Common myeloid progenitor, CD34-positive (primary cell): ENCODE data around the gene BRAT1.
"Not testable (repeated sequence)": the region's sequence is repeated elsewhere in the genome, so short reads cannot be mapped to it uniquely, and the experiment has no call there.

ENCODE experiments used
- CTCF ChIA-PET: fragments of 350-600 bp; sonication (Branson Sonifier 250); formaldehyde crosslinking; loops from one replicate; lab custom pipeline; 2021; ENCODE audit warnings: antibody characterized with exemption; lab: Charles Lee
- POLR2A ChIA-PET: fragments of 350-600 bp; sonication (Branson Sonifier 250); formaldehyde crosslinking; loops from one replicate; lab custom pipeline; 2021; ENCODE audit warnings: antibody characterized with exemption; lab: Charles Lee
- DNase-seq, 3 donors: peaks; one replicate each; pipeline versions ENCODE4 v3.0.0 to v3.0.0-alpha.2; 2013
- H3K27ac ChIP-seq, 2 experiments: 1 replicate in 1 of 2; 2 replicates in 1 of 2; pipeline ENCODE4 v1.7.0; 2013; ENCODE audit warnings: inconsistent platforms in 2 of 2, low read length in 2 of 2, mild to moderate bottlenecking in 2 of 2, low read depth in 1 of 2, moderate library complexity in 1 of 2; ENCODE audit not compliant: severe bottlenecking in 2 of 2, insufficient read depth in 1 of 2, poor library complexity in 1 of 2
- H3K27me3 ChIP-seq, 5 experiments: replicated peaks in 2 of 5; 1 replicate in 3 of 5; 2 replicates in 2 of 5; pipeline versions ENCODE4 v1.6.1 to v1.7.0; 2013; ENCODE audit warnings: low read length in 4 of 5, mild to moderate bottlenecking in 2 of 5, moderate library complexity in 2 of 5, inconsistent platforms in 1 of 5; ENCODE audit not compliant: insufficient read depth in 5 of 5, control insufficient read depth in 4 of 5
- H3K36me3 ChIP-seq, 4 experiments: 1 replicate in 2 of 4; 2 replicates in 2 of 4; pipeline versions ENCODE4 v1.6.1 to v1.7.0; 2013; ENCODE audit warnings: low read length in 3 of 4, control low read depth in 1 of 4, mild to moderate bottlenecking in 1 of 4; ENCODE audit not compliant: control insufficient read depth in 4 of 4, insufficient read depth in 4 of 4
- H3K4me1 ChIP-seq, 4 experiments: 1 replicate in 3 of 4; 2 replicates in 1 of 4; pipeline versions ENCODE4 v1.6.1 to v1.7.1; 2013; ENCODE audit warnings: low read length in 3 of 4, mild to moderate bottlenecking in 3 of 4, control low read depth in 1 of 4, inconsistent platforms in 1 of 4, moderate library complexity in 1 of 4; ENCODE audit not compliant: control insufficient read depth in 4 of 4, insufficient read depth in 4 of 4; ENCODE audit errors: control extremely low read depth in 1 of 4
- H3K4me3 ChIP-seq, 7 experiments: 1 replicate in 4 of 7; 2 replicates in 3 of 7; pipeline versions ENCODE4 v1.5.1 to v1.7.0; 2013; ENCODE audit warnings: mild to moderate bottlenecking in 7 of 7, low read length in 6 of 7, moderate library complexity in 6 of 7, inconsistent platforms in 2 of 7, low read depth in 2 of 7, control low read depth in 1 of 7; ENCODE audit not compliant: insufficient read depth in 4 of 7, control insufficient read depth in 1 of 7; ENCODE audit errors: extremely low read depth in 1 of 7
- H3K9me3 ChIP-seq, 5 experiments: 1 replicate in 4 of 5; 2 replicates in 1 of 5; pipeline versions ENCODE4 v1.6.1 to v1.7.1; 2013; ENCODE audit warnings: low read length in 4 of 5, mild to moderate bottlenecking in 2 of 5, inconsistent platforms in 1 of 5, low read depth in 1 of 5, moderate library complexity in 1 of 5; ENCODE audit not compliant: control insufficient read depth in 4 of 5, insufficient read depth in 2 of 5; ENCODE audit errors: control extremely low read depth in 1 of 5
- WGBS: methylation state at CpG from one replicate; pipeline ENCODE4 v1.1.5; 2013; ENCODE audit not compliant: insufficient coverage; 5-methylcytosine and 5-hydroxymethylcytosine counted together

The BRAT1 gene

DNA sequence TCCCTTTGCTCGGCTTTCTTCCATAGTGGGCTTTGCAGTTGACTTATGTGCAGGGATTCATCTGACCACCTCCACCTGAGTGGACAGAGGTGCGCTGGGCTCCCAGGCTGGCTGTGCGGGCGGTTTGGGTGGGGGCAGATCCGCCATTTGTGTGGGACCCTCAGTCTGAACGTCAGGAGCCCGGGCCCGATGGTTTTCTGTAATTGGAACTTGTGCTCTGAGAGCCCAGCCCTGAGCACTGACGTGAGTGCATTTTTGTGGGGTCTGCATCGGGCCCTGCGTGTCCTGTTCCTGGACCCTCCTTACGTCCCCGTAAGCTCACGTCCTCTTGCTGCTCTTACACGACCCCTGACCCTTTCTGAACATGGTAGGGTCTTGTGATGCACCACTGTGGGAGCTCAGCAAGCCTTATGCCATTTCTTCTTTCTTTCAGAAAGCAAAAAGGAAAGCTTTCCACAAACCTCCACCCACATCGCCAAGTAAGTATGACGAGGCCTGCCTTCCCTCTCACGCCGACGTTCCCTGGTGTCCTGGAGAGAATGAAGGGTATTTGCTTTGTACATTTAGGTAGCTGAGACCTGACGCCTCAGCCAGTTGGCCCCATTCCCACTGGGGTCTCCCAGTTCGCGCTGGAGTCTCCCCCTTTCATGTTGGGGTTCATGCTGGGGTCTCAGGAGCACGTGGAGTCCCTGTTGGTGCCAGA is 13.3 kb upstream of the BRAT1 start:
- ChIA-PET POLR2A (interaction anchor here (0.7 to 1.8 kb wide), 2 partner anchors 10 to 98 kb away, joined by 3 to 4 read pairs; partner anchors contain the start of gene IQCE), CTCF (interaction anchor here (0.9 to 2.1 kb wide), 12 partner anchors 10 to 148 kb away, joined by 3 to 7 read pairs (median 4); partner anchors contain the start of gene IQCE)
- H3K4me3 ChIP-seq = no peak overlapping the region
- no peaks in the 10 kb centered on the region for H3K9me3 ChIP-seq
- no peak overlapping the region for H3K27ac ChIP-seq
- H3K27me3 ChIP-seq = no peaks in the 10 kb centered on the region
- 97% methylated on average over 19 of the region's 24 CpGs for WGBS
- H3K4me1 ChIP-seq = peaks cover 3 to 10% (median 6%) of the 10 kb centered on the region in 4 experiments
- no peak for DNase-seq
- H3K36me3 ChIP-seq = peaks cover 0 to 7% (median 5%) of the 10 kb centered on the region in 4 experiments

DNA sequence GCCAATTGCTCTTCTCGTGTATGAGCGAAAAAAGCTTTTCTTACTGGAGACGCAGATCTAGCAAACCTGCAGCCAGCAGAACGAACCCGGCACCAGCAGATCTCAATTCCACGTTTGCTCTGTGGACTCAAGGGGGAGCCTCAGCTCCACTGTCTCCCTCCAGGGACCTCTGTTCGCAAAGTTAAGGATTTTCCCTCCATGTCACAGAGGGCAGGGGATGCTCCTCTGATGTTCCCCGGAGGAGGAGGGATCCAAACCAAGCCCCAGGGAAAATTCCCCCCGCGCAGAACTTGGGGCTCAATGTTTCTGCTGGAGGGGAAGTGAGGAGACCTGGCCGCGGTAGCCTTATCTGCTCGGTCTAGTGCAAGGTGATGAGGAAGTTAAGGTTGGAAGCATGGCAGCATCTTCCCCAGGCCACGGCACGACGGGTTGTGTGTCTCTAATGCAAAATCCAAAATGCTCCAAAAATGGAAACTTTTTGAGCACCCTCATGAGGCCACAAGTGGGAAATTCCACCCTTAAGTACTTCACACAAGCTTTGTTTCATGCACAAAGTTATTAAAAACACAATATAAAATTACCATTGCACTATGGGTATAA is 12.5 kb upstream of the BRAT1 start:
- CTCF ChIA-PET = interaction anchor here (0.8 to 2.1 kb wide), 18 partner anchors 10 to 149 kb away, joined by 3 to 7 read pairs (median 3); partner anchors contain the start of gene IQCE
- Histone ChIP-seq H3K36me3 (peaks cover 0 to 4% (median 3%) of the 10 kb centered on the region in 4 experiments), H3K4me3 (peak overlapping the region in 2 of 7 experiments; percentile 5 to 60), H3K9me3 (no peaks in the 10 kb centered on the region), H3K27me3 (no peaks in the 10 kb centered on the region), H3K27ac (no peak overlapping the region), H3K4me1 (peaks cover 3 to 10% (median 6%) of the 10 kb centered on the region in 4 experiments)
- POLR2A ChIA-PET = interaction anchor here (1.8 kb wide), 1 partner anchor 9 kb away, joined by 4 read pairs; the partner anchor contains the start of gene IQCE
- peak; percentile 37 to 58 (median 52) for DNase-seq
- 9% methylated on average over 15 of the region's 16 CpGs for WGBS

DNA sequence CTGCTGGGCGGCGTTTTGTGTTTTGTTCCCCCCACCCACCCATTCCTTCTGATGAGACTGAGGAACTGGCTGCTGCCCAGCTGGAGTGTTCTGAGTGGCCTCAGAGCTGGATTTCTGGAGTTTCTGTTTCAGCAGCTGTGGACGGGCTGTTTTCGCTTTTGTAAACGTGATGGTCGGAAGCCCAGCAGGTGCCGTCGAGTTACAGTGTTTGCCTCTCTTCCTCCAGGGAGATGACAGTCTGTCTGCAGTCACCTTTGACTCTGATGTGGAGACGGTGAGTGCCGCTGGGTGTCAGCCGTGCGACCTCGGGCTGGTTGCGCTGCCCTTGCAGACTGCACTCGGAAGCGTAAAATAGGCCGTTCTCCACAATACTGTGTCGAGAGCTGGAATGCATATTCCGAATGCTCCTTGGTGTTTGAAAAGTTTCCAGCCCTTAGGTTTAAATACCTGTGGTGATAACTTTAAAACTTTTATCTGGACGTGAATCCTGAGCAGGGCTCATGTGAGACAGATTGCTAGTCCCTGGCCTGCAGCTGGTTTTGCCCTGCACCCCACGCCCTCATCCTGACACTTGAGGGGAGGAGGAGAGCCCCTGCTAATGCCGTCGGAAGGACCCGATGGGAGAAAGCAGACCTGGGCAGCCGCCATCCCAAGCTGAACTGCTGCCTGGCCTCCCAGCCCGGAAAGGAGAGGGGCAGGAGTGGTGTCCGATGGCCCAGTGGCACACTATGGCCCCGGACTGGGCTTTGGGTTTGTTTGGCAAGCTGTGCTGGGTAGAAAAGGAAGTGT is 11.8 kb upstream of the BRAT1 start:
- H3K4me3 ChIP-seq = no peak overlapping the region
- no peaks in the 10 kb centered on the region for H3K9me3 ChIP-seq
- H3K4me1 ChIP-seq = peaks cover 3 to 10% (median 6%) of the 10 kb centered on the region in 4 experiments
- POLR2A ChIA-PET = interaction anchor here (1.8 kb wide), 1 partner anchor 8 kb away, joined by 4 read pairs; the partner anchor contains the start of gene IQCE
- H3K27ac ChIP-seq = no peak overlapping the region
- peaks cover 0 to 3% (median under 1%) of the 10 kb centered on the region in 4 experiments for H3K36me3 ChIP-seq
- no peak for DNase-seq
- 89% methylated on average over 27 of the region's 28 CpGs for WGBS
- H3K27me3 ChIP-seq = no peaks in the 10 kb centered on the region
- CTCF ChIA-PET = interaction anchor here (0.8 to 2.1 kb wide), 18 partner anchors 9 to 150 kb away, joined by 3 to 7 read pairs (median 3); partner anchors contain the start of genes IQCE and TTYH3

DNA sequence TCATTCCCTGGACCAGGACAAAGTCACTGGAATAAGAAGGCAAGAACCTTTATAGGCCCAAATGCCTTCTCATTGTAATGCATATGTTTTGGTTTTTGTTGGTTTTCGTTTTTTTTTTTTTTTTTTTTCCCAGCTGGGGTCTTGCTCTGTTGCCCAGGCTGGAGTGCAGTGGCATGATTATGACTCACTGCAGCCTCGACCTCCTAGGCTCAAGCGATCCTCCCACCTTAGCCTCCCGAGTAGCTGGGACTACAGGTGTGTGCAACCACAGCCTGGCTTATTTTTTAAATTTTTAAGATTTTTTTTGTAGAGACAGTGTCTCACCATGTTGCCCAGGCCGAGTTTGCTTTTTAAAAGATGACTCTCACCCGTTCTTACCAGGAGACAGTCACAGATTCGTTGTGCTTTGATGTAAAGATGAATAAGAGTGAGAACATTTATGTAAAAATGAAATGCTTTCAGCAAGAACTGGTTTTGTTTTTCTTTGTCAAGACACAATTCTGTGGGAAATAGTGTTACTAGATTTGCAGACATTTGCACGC is 11.1 kb upstream of the BRAT1 start:
- ChIA-PET POLR2A (interaction anchor here (0.8 kb wide), 1 partner anchor 37 kb away, joined by 3 read pairs; no protein-coding TSS in a partner anchor), CTCF (interaction anchor here (0.9 to 1.5 kb wide), 7 partner anchors 20 to 116 kb away, joined by 3 to 5 read pairs (median 3); partner anchors contain the start of gene TTYH3)

DNA sequence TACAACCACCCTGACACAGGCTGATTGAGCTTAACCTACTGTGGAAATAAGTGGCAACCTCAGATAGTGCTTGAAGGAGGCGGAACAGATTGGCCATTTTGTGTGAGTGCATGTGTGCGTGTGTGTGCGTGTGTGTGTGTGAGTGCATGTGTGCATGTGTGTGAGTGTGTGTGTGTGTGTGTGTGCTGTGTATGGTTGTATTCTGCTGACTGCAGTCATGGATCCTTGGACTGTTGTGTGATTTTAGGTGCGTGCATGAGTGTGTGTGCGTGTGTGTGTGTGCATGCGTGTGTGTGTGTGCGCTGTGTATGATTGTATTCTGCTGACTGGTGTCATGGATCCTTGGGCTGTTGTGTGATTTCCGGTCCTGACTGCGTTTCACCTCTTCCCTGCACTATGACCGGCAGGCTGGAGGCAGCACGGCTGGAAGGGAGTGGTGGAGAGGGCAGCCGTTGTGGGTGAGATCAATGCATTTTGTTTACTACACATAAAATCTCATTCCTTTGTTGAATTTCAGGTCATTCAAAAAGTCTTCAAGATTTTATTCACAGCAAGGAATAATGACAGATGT is 9.7 kb upstream of the BRAT1 start:
- 77% methylated on average over 6 of the region's 12 CpGs for WGBS
- ChIA-PET POLR2A (no interaction called here), CTCF (interaction anchor here (0.7 kb wide), 1 partner anchor 115 kb away, joined by 3 read pairs; no protein-coding TSS in a partner anchor)
- no peak overlapping the region for H3K4me3 ChIP-seq
- H3K27ac ChIP-seq = no peak overlapping the region
- H3K4me1 ChIP-seq = peaks cover 3 to 14% (median 9%) of the 10 kb centered on the region in 4 experiments
- H3K36me3 ChIP-seq = no peaks in the 10 kb centered on the region
- H3K9me3 ChIP-seq = no peaks in the 10 kb centered on the region
- no peak for DNase-seq
- no peaks in the 10 kb centered on the region for H3K27me3 ChIP-seq

More for the DNA sequence above, 11.1 kb upstream of the BRAT1 start:
- Histone ChIP-seq H3K4me1 (peaks cover 3 to 10% (median 6%) of the 10 kb centered on the region in 4 experiments), H3K4me3 (no peak overlapping the region), H3K27me3 (no peaks in the 10 kb centered on the region), H3K27ac (no peak overlapping the region), H3K36me3 (no peaks in the 10 kb centered on the region), H3K9me3 (no peaks in the 10 kb centered on the region)
- no peak for DNase-seq
- 92% methylated on average over 6 of the region's 8 CpGs for WGBS

DNA sequence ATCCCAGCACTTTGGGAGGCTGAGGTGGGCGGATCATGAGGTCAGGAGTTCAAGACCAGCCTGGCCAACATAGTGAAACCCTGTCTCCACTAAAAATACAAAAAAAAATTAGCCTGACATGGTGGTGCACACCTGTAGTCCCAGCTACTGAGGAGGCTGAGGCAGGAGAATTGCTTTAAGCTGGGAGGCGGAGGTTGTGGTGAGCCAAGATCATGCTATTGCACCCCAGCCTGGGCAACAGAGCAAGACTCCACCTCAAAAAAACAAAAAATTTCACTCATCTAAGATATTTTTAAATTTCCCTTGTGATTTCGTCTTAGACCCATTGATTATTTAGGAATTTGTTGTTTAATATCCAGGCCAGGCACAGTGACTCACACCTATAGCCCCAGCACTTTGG is 8.6 kb upstream of the BRAT1 start:
- H3K4me3 ChIP-seq, DNase-seq, H3K27me3 ChIP-seq, H3K36me3 ChIP-seq, H3K9me3 ChIP-seq, POLR2A ChIA-PET, H3K27ac ChIP-seq: not testable (repeated sequence)
- CTCF ChIA-PET = interaction anchor here (1.4 kb wide), 1 partner anchor 93 kb away, joined by 3 read pairs; no protein-coding TSS in a partner anchor
- 100% methylated on average over 1 of the region's 3 CpGs for WGBS
- peaks cover 3 to 23% (median 17%) of the 10 kb centered on the region in 4 experiments for H3K4me1 ChIP-seq
